ENCODE measurements around the gene SUPT7L.

- TF ChIP-seq CTCF (conservative IDR thresholded peaks at IDR 0.05; ENCODE audit: low read length), result no peak
- no peak for TF ChIP-seq EZH2phosphoT487 (IDR thresholded peaks at IDR 0.05; ENCODE audit: borderline replicate concordance, low read depth, low read length)
Measured at GRCh38 chr2:27709326-27709725, 45.9 kb upstream of the SUPT7L start.
